Hematopoietic multipotent progenitor cell treated with erythropoietin and hydrocortisone succinate and interleukin-3 and kit ligand, for 15 days (in vitro differentiated cells): ENCODE results near the gene ADORA1.

Experiments
- DNase-seq: peaks from one replicate; pipeline ENCODE4 v3.0.0-alpha.2; 2015; ENCODE audit warnings: low spot score

Gene ADORA1

GRCh38 chr1:203186446-203187303 is 59.1 kb downstream of the ADORA1 start, which contains the start of gene CHI3L1:
CHI3L1 (minus strand) TSS chr1:203186704; CDS start chr1:203186623, 81 bp downstream.
- DNase-seq: no peak

DNA sequence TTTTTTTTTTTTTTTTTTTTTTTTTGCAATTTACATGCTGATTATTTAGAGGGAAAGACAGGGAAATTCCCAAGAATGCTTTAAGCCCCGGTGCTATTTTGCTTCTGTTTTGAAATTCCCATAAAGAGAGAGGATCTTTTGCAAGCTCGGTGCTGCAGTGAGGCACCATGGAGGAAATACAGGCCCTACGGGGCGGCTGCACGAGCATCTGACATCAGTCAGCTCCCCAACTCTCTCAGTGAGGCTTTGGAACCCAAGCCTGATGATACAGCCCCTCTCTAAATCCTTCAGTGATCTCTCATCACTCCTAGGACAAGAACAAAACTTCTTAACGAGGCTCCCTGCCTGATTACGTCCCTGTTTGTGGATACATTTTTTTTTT is 59.8 kb downstream of the ADORA1 start:
- no peak for DNase-seq

GRCh38 chr1:203187689-203188264 is 60.3 kb downstream of the ADORA1 start:
- DNase-seq: no peak

GRCh38 chr1:203188686-203189232 is 61.2 kb downstream of the ADORA1 start:
- DNase-seq: no peak

DNA sequence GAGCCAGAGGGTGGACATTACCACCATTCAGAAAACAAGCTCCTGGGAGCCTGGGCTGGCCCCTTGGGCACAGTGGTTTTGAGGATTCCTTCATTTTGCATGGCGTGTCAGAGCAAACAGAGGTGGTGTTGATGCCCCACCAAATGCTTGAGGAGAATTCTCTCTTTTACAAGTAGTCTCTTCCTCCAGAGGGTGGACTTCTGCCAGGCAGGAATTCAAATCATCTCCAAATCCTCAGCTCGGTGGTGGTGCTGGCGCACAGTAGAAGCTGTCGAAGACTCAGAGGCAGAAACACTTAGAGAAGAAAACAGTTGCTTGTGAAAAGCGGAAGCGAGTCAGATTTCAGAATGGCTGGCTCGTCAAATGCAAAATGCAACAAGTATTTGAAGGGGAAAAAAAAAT is 62.4 kb downstream of the ADORA1 start:
- DNase-seq: no peak

DNA sequence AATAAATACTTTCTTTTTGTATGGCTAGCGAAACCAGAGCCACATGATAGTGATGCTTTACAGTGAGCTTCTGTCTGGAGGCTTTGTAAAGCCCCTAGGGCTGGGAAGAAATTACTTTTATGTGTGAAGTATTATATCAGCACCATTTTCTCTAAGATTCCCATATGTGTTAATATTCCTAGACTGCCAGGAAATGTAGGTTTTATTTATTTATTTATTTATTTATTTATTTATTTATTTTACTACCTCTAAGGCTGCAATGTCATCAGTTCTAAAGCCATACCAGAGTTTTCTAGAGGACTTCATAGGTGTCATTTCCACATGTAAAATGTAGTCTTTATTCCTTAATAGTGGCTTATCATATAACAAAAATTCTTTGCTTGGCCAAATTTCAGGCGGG is 63.4 kb downstream of the ADORA1 start:
- no peak for DNase-seq

- no peak for DNase-seq
Measured at GRCh38 chr1:203196371-203196770, 68.8 kb downstream of the ADORA1 start.

DNA sequence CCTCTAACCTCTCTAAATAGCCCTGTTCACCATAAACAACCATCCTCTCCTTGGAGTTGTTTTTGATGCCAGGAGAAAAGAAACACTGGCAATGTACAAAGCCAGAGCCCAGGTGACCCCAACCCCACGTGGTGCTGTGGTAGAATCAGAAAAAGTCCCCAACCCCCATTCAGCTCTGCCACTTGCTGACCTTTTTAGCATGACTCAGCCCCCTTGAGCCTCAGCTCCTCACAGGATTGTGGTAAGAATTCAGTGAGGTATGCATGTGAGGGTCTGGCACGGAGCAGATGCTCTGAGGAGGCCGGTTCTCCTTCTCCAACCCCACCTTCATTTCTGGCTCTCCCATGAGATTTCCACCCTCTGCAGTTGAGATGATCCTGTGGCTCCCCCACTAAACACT is 70.1 kb downstream of the ADORA1 start:
- no peak for DNase-seq

GRCh38 chr1:203199002-203199401 is 71.5 kb downstream of the ADORA1 start:
- no peak for DNase-seq

DNA sequence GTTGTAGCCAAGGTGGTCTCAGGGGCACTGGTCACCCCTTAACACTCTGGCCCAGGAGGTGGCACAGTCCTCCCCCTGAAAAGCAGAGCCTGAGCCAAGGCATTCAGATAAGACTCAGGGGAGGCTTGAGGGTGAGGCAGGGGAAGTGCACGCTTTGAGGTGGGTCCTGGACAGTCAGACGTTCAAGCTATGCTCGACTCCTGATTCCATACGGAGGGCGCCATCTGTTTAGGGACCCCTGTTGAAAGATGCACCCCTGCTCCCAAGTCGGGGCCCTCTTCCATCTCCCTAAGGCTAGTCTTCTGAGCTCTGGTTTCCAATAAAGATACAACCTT is 71.9 kb downstream of the ADORA1 start:
- no peak for DNase-seq

- DNase-seq: no peak
Measured at GRCh38 chr1:203199816-203200571, 72.5 kb downstream of the ADORA1 start.

DNA sequence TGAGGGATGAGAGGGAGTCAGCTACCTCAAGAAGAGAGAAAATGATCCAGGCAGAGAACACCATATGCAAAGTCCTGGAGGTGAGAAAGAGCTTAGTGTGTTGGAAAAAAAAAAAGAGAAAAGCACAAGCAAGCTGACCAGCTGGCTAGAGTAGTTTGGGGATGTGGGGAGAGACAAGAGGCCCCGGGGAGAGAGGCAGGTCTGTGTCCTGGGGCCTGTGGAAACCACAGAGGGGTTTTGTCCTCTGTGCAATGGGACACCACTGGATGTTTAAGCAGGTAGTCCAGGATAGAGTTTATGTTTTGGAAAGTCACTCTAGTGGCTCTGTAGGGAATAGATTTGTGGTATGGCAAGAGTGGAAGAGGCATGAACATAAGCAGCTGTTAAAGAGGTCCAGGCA is 73.4 kb downstream of the ADORA1 start:
- no peak for DNase-seq

- DNase-seq: no peak
Measured at GRCh38 chr1:203201516-203202205, 74.1 kb downstream of the ADORA1 start.

DNA sequence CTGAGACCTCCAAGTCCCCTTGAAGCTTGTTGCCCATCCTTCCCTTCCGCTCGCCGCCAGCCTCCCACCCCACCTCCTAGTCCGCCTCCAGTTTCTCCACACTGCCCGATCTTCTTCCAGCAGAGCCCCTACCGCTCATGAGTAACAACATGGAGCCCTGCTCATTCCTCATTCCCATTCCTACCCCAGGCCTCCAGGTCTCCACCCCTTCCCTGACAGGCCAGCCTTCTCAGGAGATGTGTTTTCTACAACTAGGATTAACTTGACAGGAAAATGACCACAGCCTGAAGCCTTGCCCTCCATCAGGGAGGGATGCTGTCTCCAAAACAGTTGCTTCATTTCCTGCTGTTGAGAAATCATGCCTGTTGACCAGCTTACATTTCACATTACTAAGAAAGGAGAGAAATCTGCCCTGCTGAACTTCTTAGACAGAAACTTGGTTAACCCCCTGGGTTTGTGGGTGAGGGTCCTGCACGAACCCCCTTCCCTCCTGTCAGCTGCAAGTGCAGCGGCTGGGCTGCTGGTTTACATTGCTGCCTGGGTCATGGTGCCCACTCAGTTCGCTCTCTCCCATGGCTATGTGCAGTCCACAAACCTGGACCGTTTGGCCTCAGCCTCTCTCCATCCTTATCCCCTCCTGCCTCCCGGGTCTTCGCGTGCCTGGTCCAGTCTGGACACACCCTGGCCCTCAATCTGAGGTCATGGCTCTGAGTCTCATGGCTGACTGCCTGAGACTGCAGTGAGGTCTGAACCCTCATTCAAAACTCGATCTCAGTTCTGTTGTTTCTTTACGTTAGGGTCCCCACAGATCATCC is 75.1 kb downstream of the ADORA1 start:
- no peak for DNase-seq

- DNase-seq: no peak
Measured at GRCh38 chr1:203204756-203205155, 77.2 kb downstream of the ADORA1 start.

GRCh38 chr1:203206129-203206687 is 78.7 kb downstream of the ADORA1 start:
- no peak for DNase-seq

DNA sequence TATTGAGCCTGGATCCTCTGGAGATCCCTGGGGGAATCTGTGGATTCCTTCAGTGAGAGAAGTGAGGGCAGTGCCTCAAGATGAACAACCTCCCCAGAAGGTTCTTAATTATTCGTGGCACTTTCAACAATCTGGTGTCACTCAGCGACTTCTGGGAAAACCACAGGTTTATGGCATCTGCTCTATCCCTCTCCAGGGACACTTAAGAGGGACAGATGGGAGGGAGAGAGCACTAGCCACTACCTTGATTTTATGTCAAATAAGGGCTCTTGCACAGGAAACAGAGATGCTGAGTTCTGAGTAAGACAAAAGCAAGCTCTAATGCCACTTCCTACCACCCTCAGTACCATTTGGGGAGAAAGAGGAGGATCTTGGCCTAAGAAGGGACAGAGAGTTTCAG is 80.2 kb downstream of the ADORA1 start:
- no peak for DNase-seq

DNA sequence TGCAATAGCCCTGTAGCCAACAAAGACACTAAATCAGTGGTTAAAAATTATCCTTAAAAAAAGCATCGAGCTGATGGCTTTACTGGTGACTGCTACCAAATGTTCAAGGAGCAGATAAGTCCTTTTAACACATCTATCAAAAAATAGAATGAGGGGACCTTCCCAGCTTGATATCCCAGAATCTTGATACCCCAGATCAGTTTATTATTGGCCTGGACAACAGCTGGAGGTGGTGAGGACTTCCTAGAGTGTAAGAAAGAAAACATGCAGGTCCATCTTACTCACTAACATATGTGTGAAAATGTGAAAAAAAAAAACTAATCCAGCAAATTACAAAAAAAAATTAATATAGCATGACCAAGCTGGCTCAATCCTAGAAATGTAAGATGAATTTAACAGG is 80.7 kb downstream of the ADORA1 start:
- DNase-seq: no peak

DNA sequence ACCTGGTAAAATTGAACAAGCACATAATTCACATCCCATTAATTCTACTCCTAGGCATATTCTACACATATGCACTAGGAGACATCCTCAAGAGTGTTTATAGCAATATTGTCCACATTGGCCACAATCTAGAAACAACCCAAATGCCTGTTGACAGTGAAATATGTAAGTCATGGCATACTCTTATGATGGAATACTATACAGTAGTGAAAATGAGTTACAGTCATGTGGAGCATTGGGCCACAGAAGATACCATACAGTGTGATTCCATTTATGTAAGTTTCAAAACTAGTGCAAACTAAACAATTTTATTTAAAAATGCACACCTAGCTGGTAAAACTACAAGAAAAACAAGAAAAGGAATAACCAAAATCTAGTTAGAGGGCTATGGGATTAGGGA is 82.8 kb downstream of the ADORA1 start:
- no peak for DNase-seq

DNA sequence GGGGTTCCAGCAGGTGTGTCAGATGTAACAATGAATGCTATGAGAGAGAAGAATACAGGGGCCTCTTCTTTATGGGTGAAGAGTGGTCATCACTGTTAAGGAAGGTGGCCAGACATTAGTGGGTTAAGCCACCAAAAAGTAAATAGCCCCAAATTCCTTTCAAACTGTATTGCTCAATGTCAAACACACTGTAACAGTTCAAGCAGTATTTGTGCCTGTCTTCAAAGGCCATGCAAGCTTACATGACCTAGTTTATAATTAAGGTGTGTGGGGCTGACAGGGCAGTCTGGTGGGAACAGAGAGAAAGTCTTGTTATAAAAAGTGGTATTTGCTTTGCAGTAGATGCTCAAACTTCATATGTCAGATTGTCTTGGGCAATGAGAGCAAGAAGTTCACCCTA is 83.5 kb downstream of the ADORA1 start:
- DNase-seq: no peak

- no peak for DNase-seq
Measured at GRCh38 chr1:203211812-203212211, 84.3 kb downstream of the ADORA1 start.
